OCI-LY7 (cell line): ENCODE data around the gene UCK2. TPM values are rescaled to one million over a fixed set of nuclear protein-coding genes. Genes with fewer than 3 reads are reported as not detected.

Experiments used
- BruUV-seq: library from RNA; stranded (reverse); fragments of 400-500 nt; replicated peaks from 2 replicates; lab custom pipeline; 2021; lab: Mats Ljungman, UMichigan
- CTCF ChIA-PET: fragments of 300-600 bp; sonication (Branson Sonifier 250); formaldehyde crosslinking; loops from one replicate; lab custom pipeline; 2022; ENCODE audit warnings: antibody characterized with exemption; ENCODE audit not compliant: unreplicated experiment; lab: Charles Lee
- POLR2A ChIA-PET: fragments of 300-600 bp; sonication (Branson Sonifier 250); formaldehyde crosslinking; loops from one replicate; lab custom pipeline; 2022; ENCODE audit warnings: antibody characterized with exemption; lab: Charles Lee
- DNase-seq: peaks from one replicate; pipeline ENCODE4 v3.0.0-alpha.2; 2015; ENCODE audit warnings: low spot score
- H2AFZ ChIP-seq: fragments of 200-600 bp; sonication (generic), shearing (Covaris generic); 2 replicates; pipeline ENCODE4 v1.6.1; 2014; ENCODE audit warnings: mild to moderate bottlenecking, antibody characterized with exemption, low read length, moderate library complexity
- H3K27ac ChIP-seq: fragments of 200-600 bp; sonication (generic); 2 replicates; pipeline ENCODE4 v1.5.1; 2014; ENCODE audit warnings: mixed run types, low read depth, mild to moderate bottlenecking, moderate library complexity, low read length, inconsistent platforms; ENCODE audit not compliant: poor library complexity, severe bottlenecking
- H3K36me3 ChIP-seq: fragments of 200-600 bp; sonication (generic); 2 replicates; pipeline ENCODE4 v1.6.1; 2014; ENCODE audit warnings: mild to moderate bottlenecking, antibody characterized with exemption, low read length, moderate library complexity, mixed read lengths; ENCODE audit not compliant: insufficient read depth
- H3K4me1 ChIP-seq: fragments of 200-600 bp; sonication (generic); 2 replicates; pipeline ENCODE4 v1.5.1; 2014; ENCODE audit warnings: mild to moderate bottlenecking, low read length; ENCODE audit not compliant: insufficient read depth, poor library complexity, severe bottlenecking
- H3K4me2 ChIP-seq: fragments of 200-600 bp; sonication (generic); 2 replicates; pipeline ENCODE4 v1.6.1; 2014; ENCODE audit warnings: mild to moderate bottlenecking, low read length
- H3K4me3 ChIP-seq: fragments of 200-600 bp; sonication (generic); 2 replicates; pipeline ENCODE4 v1.5.1; 2014; ENCODE audit warnings: mild to moderate bottlenecking, low read depth, low read length; ENCODE audit not compliant: poor library complexity, severe bottlenecking
- H3K79me2 ChIP-seq: fragments of 200-600 bp; sonication (generic); 2 replicates; pipeline ENCODE4 v1.6.1; 2016; ENCODE audit warnings: low read depth, mild to moderate bottlenecking, low read length, moderate library complexity, mixed read lengths; ENCODE audit not compliant: insufficient read depth
- H3K9me2 ChIP-seq: fragments of 200-600 bp; sonication (generic); 2 replicates; pipeline ENCODE4 v1.6.1; 2016; ENCODE audit warnings: mild to moderate bottlenecking, low read length, mixed read lengths; ENCODE audit not compliant: insufficient read depth
- H3K9me3 ChIP-seq: fragments of 200-600 bp; sonication (generic); 2 replicates; pipeline ENCODE4 v1.6.1; 2014; ENCODE audit warnings: mild to moderate bottlenecking, mixed run types, low read length, mixed read lengths
- H4K20me1 ChIP-seq: fragments of 200-600 bp; sonication (generic); 2 replicates; pipeline ENCODE4 v1.6.1; 2014; ENCODE audit warnings: mild to moderate bottlenecking, antibody characterized with exemption, low read length, moderate library complexity, mixed read lengths; ENCODE audit not compliant: insufficient read depth
- EZH2phosphoT487 ChIP-seq: fragments of 200-600 bp; sonication (generic); IDR thresholded peaks from 2 replicates; pipeline ENCODE4 v1.6.1; 2018; ENCODE audit warnings: low read depth, borderline replicate concordance, mild to moderate bottlenecking, mixed run types, antibody characterized with exemption, low read length, moderate library complexity, mixed read lengths
- intact Hi-C: fragments of 100-400 bp; cut with micrococcal nuclease; formaldehyde crosslinking; loops from one replicate; pipeline ENCODE4 v1.10.0; 2022; ENCODE audit not compliant: unreplicated experiment
- total RNA-seq, 2 experiments: library from RNA; depleted of rRNA in 1 of 2; stranded (reverse); fragments of >200 nt in 1 of 2; shearing (Covaris generic) in 1 of 2; gene quantifications; 2 replicates each; pipeline ENCODE4 v1.2.3, GENCODE V29; 2014 to 2022
- TF ChIP-seq, protein P1 (sequence below): fragments of 200-600 bp; sonication (generic); conservative IDR thresholded peaks from 2 replicates; pipeline ENCODE4 v1.5.1; 2014; ENCODE audit warnings: mild to moderate bottlenecking, antibody characterized with exemption, low read length, moderate library complexity, mixed read lengths

The UCK2 gene
- total RNA-seq, 2 experiments from 2014 or later: 66.0 to 75.8 TPM

DNA sequence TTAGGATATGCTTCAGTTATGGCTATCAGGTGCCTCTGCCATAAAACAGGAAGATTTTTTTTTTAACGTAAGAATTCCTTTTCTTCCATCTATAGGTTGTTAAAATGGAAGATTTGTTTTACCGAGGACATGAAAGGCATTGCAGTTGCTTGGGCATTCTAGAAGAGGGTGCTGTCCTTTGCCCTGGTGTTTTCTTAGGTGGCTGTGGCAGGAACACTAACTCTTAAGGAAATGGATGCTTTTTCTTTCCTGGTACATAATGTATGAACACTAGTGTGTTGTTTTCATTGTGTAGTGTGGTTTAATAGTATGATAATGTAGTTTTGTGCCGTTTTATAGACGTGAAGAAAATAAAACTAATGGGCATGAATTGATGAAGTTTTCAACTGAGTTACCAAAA lies 47.2 kb downstream of the UCK2 start:
- ChIA-PET POLR2A (interaction anchor here (0.5 to 0.7 kb wide), 3 partner anchors 9 to 127 kb away, joined by 3 read pairs; no protein-coding TSS in a partner anchor), CTCF (no interaction called here)
- Histone ChIP-seq H3K4me2 (no peak overlapping the region), H3K27ac (no peak overlapping the region), H3K4me3 (no peak overlapping the region), H3K9me3 (peaks cover 7% of the 10 kb centered on the region; the same call in 1 of the 2 replicates), H3K4me1 (peaks cover 30% of the 10 kb centered on the region), H3K9me2 (no peaks in the 10 kb centered on the region), H3K36me3 (peaks cover 21% of the 10 kb centered on the region), H4K20me1 (peaks cover 19% of the 10 kb centered on the region; the same call in 1 of the 2 replicates), H2AFZ (no peak overlapping the region), H3K79me2 (peaks cover 73% of the 10 kb centered on the region; the same call in 1 of the 2 replicates)
- TF ChIP-seq, protein P1, sequence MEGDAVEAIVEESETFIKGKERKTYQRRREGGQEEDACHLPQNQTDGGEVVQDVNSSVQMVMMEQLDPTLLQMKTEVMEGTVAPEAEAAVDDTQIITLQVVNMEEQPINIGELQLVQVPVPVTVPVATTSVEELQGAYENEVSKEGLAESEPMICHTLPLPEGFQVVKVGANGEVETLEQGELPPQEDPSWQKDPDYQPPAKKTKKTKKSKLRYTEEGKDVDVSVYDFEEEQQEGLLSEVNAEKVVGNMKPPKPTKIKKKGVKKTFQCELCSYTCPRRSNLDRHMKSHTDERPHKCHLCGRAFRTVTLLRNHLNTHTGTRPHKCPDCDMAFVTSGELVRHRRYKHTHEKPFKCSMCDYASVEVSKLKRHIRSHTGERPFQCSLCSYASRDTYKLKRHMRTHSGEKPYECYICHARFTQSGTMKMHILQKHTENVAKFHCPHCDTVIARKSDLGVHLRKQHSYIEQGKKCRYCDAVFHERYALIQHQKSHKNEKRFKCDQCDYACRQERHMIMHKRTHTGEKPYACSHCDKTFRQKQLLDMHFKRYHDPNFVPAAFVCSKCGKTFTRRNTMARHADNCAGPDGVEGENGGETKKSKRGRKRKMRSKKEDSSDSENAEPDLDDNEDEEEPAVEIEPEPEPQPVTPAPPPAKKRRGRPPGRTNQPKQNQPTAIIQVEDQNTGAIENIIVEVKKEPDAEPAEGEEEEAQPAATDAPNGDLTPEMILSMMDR: no peak
- TF ChIP-seq EZH2phosphoT487: no peak
- DNase-seq: no peak
- intact Hi-C loops: no loop called here
- no TSS peak for BruUV-seq

GRCh38 chr1:165875171-165875570 lies 47.8 kb downstream of the UCK2 start:
- intact Hi-C loops: no loop called here
- Histone ChIP-seq H3K9me3 (peaks cover 7% of the 10 kb centered on the region; the same call in 1 of the 2 replicates), H2AFZ (no peak overlapping the region), H3K4me2 (no peak overlapping the region), H3K79me2 (peaks cover 74% of the 10 kb centered on the region), H3K36me3 (peaks cover 21% of the 10 kb centered on the region), H3K27ac (no peak overlapping the region), H4K20me1 (peaks cover 24% of the 10 kb centered on the region), H3K4me1 (peaks cover 33% of the 10 kb centered on the region), H3K9me2 (no peaks in the 10 kb centered on the region), H3K4me3 (no peak overlapping the region)
- ChIA-PET CTCF (no interaction called here), POLR2A (interaction anchor here (0.7 kb wide), 2 partner anchors 8 to 22 kb away, joined by 3 read pairs; no protein-coding TSS in a partner anchor)
- BruUV-seq: no TSS peak
- no peak for DNase-seq
- no peak for TF ChIP-seq EZH2phosphoT487
- TF ChIP-seq, protein P1: no peak

DNA sequence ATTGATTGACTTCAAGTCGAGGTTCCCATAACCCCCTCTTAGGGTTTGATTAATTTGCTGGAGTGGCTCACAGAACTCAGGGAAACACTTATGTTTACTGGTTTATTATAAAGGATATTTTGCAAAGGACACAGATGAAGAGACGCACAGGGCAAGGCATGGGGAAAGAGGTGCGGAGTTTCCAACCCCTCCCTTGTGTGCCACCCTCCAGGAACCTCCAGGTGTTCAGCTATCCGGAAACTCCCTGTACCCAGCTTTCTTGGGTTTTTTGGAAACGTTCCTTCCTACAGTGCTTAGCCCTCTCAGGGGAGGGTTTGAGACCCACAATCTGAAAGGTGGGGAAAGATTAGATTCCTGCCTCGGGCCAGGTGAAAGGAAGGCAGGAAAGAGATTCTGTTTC lies 48.2 kb downstream of the UCK2 start:
- no TSS peak for BruUV-seq
- Histone ChIP-seq H3K4me1 (peaks cover 31% of the 10 kb centered on the region), H3K36me3 (peaks cover 21% of the 10 kb centered on the region), H2AFZ (no peak overlapping the region), H4K20me1 (peaks cover 25% of the 10 kb centered on the region), H3K4me2 (no peak overlapping the region), H3K9me3 (peaks cover 7% of the 10 kb centered on the region; the same call in 1 of the 2 replicates), H3K4me3 (no peak overlapping the region), H3K27ac (no peak overlapping the region), H3K79me2 (peaks cover 75% of the 10 kb centered on the region), H3K9me2 (no peaks in the 10 kb centered on the region)
- ChIA-PET POLR2A (interaction anchor here (0.7 kb wide), 1 partner anchor 22 kb away, joined by 3 read pairs; no protein-coding TSS in a partner anchor), CTCF (no interaction called here)
- intact Hi-C loops: no loop called here
- no peak for DNase-seq
- TF ChIP-seq, protein P1: no peak
- no peak for TF ChIP-seq EZH2phosphoT487
